Non-pigmented ciliary epithelial cell (primary cell): ENCODE data around the gene WASHC4.
"Not testable (repeated sequence)": the region's sequence is repeated elsewhere in the genome, so short reads cannot be mapped to it uniquely, and the experiment has no call there.

Experiments used
- DNase-seq: peaks from one replicate; pipeline ENCODE4 v3.0.0-alpha.2; 2010; ENCODE audit warnings: low read depth

WASHC4 gene

DNA sequence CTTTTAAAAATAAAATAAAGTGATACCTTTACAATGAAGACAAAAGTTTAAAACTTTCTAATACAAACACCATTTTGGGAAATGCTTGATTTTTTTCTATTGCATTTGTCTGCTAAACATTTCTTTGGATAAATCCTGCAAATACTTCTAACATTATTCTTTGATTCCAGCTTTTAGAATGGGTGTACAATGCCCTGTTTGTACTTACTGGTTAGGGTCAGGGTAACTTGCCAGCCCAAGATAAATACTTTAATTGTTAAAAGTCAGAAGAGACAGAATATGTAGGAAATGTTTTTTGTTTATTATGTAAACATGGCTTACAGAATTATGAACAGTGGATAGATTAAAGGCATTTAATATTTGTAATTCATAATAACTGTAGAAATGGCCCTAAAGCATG, 60.5 kb downstream of the WASHC4 start:
- DNase-seq: no peak

DNA sequence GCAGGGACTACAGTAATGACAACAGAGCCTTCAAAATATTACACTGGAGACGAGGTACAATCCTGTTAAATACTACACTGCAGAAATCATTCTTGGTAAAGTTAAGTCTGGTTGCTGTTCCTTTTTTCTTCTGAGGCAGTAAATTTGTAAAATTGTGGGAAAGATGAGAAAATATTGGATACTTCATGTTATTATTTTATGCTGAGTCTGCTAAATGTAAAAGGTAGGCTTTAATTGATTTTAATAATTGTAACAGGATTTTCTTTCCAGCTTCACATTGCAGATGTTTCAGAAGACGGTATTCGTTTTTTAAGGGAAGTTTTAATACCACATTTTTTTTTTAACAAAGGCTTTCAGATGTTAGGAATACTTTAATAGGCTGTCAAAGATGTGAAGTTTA, 62.6 kb downstream of the WASHC4 start:
- no peak for DNase-seq

DNA sequence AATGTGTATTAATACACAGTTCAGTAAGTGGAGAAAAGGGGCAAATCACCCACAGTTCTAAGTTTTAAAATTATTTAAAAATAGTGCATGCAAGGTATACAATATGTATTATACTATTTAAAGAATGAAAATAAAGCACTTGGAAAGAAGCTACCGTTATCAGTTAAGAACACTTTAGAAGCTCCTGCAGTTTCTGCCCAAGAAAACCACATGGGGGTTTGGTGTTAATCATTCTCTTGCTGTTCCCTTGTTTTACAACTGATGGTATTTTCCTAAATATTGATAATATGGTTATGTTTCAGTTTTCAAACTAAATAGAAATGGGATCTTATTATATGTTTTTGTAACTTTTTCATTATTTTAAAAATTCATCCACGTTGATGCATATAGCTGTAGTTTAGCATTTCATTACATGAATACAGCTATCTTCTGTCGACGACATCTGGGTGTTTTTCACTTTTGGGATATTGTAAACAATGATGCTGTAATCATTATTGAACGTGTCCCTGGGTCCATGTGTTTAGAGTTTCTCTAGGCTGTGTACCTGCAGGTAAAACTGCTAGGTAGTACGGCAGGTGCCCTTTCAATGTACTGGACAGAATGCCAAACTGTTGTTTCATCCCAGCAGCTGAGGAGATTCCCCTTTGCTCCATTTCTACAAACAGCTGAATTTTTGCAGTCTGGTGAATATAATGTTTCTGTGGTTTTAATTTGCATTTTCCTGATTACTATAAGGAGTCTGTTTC, 64.3 kb downstream of the WASHC4 start:
- no peak for DNase-seq

GRCh38 chr12:105175397-105175990, 68.0 kb downstream of the WASHC4 start:
- no peak for DNase-seq

DNA sequence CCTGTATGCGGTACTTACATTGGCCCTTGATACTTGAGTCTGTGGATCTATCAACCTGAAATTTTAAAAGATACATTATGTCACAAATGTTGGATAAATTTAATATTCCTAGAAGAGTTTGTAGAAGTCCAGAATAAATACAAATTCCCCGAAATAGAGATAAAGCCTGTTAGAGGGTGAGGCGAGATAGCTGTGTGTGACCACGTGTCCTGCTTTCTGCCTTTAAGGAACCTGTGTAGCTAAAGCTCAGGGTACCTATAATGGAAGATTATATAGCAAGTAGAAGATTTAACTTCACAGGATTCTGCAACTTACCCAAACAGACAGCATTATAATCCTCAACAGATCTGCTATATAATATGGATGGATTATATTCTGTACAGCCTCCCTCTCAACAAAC, 69.7 kb downstream of the WASHC4 start:
- DNase-seq: no peak

GRCh38 chr12:105179114-105179513, 71.6 kb downstream of the WASHC4 start:
- not testable (repeated sequence) for DNase-seq

DNA sequence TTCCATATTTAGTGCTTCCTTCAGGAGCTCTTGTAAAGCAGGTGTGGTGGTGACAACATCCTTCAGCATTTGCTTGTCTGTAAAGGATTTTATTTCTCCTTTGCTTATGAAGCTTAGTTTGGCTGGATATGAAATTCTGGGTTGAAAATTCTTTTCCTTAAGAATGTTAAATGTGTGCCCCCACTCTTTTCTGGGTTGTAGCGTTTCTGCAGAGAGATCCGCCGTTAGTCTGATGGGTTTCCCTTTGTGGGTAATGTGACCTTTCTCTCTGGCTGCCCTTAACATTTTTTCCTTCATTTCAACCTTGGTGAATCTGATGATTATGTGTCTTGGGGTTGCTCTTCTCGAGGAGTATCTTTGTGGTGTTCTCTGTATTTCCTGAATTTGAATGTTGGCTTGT, 75.9 kb downstream of the WASHC4 start:
- DNase-seq: not testable (repeated sequence)

GRCh38 chr12:105183976-105184375, 76.4 kb downstream of the WASHC4 start:
- not testable (repeated sequence) for DNase-seq

GRCh38 chr12:105189293-105189692, 81.8 kb downstream of the WASHC4 start:
- no peak for DNase-seq

- no peak for DNase-seq
These were observed 83.0 kb downstream of the WASHC4 start for GRCh38 chr12:105190530-105190929.

- no peak for DNase-seq
These were observed 85.2 kb downstream of the WASHC4 start for GRCh38 chr12:105192624-105193225.

- DNase-seq: no peak
These were observed 87.4 kb downstream of the WASHC4 start for GRCh38 chr12:105194947-105195346.

- no peak for DNase-seq
These were observed 88.6 kb downstream of the WASHC4 start for GRCh38 chr12:105196090-105196489.

DNA sequence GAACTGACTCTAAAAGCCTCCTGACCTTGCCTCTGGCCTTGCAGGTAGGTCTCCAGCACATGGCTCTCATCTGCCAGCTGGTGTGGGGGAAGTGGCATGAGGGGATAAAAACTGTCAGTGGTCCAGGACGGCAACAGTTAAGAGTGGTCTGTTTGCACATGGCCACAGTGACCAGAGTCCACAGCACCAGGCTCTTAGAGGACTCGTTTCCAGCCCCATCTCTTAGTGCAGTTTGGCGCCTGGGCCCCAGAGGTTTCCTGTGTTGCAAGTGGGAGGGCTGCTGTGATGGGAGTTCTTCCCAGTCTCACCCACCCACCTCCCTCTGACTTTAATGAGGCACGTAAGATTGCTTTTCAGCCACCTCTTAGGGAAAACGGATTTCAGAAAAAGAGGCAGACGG, 91.4 kb downstream of the WASHC4 start:
- no peak for DNase-seq

DNA sequence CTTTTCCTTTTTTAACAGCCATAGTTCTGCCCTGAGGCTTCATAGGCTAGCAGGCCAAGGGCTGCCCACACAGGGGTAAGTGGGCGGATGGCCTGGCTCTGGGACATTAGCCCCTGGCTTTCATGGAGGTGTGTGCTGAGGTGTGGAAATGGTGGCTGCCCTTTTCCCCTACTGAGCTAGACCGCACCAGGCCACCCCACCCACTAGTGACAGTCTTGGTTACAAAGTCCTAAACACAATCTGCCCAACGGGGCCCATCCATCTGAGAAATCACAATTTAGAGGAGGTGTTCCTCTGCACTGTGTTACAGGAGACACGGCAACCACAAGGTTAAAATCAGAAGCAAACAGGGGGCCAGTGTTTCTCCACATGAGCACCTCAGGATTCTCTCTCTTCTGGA, 92.9 kb downstream of the WASHC4 start:
- no peak for DNase-seq

GRCh38 chr12:105201299-105201698, 93.8 kb downstream of the WASHC4 start:
- no peak for DNase-seq

DNA sequence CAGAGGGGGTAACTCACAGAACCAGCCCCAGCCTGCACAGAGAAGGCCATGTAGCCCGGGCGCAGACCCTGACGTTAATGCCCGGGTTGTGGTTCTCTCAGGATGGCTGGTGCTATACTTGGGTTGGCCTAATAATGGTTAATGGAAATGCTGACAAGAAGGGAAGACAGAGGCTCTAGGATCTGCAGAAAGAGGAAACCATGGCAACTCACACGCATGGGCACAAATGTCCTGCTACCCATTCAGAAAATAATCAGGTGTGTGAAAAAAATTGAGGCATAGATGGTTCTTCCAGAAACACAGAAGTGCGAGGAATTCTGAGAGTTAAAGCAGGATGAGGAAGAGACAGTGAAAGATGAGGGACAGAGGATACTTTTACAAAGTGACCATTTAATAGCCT, 94.7 kb downstream of the WASHC4 start:
- no peak for DNase-seq

DNA sequence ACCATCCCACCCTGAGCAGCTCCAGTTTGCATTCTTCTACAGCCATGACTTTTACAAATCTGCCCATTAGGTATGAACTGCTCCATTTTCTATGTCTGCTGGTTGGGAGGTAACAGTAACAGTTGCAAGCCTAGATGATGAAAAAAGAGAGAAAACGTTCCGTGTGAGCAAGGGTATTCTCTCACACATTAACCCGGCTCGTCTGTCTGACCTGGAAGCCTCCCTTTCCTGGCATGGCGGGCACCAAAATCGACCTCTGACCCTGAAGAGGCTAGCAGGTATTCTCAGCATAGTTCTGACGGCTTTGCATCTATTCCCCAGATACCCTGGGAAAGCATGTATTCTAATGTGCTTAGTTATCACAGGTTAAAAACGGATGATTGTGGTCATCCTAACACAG, 96.6 kb downstream of the WASHC4 start:
- DNase-seq: no peak

DNA sequence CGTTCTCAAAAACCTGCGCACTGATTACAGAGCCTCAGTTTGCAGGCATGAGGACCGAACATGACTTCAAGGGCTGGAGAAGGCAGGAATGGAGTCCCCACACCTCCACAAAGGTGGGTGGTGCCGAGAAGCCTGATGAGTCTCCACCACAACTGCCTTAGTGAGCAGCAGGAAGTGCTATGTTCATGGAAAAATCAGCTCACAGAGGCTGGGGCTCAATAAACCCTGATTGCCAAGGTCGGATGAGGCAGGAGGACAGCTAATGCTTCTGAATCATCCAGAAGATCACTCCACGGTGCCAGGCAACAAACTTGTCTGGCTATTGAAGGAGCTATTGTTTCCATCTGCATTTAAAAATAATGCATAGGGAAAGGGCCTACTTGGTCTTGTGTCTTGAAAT, 97.4 kb downstream of the WASHC4 start:
- peak; percentile 51 for DNase-seq

- no peak for DNase-seq
These were observed 98.0 kb downstream of the WASHC4 start for GRCh38 chr12:105205322-105206048.

- DNase-seq: no peak
These were observed 99.3 kb downstream of the WASHC4 start for GRCh38 chr12:105206686-105207374.

- no peak for DNase-seq
These were observed 101.6 kb downstream of the WASHC4 start for GRCh38 chr12:105209091-105209490.
